Colonic mucosa (tissue), 4 donors: ENCODE data around the gene SETDB1. TPM values are rescaled to one million over a fixed set of nuclear protein-coding genes. Genes with fewer than 3 reads are reported as not detected.

Experiments
- DNase-seq: peaks from one replicate; pipeline ENCODE4 v3.0.0-alpha.2; 2020
- H3K27ac ChIP-seq: fragments of 200-600 bp; one replicate; pipeline ENCODE4 v1.8.0; 2021
- H3K27me3 ChIP-seq: fragments of 200-600 bp; one replicate; pipeline ENCODE4 v1.8.0; 2021
- H3K36me3 ChIP-seq: fragments of 200-600 bp; one replicate; pipeline ENCODE4 v1.8.0; 2021
- H3K4me1 ChIP-seq: fragments of 200-600 bp; one replicate; pipeline ENCODE4 v1.8.0; 2021; ENCODE audit warnings: mild to moderate bottlenecking
- H3K4me3 ChIP-seq: fragments of 200-600 bp; one replicate; pipeline ENCODE4 v1.8.0; 2021
- H3K9ac ChIP-seq, 2 donors: one replicate each; pipeline ENCODE4 v1.7.0; 2013; ENCODE audit warnings: control low read depth in 2 of 2, low read depth in 2 of 2, low read length in 2 of 2
- H3K9me3 ChIP-seq: fragments of 200-600 bp; one replicate; pipeline ENCODE4 v1.8.0; 2021
- intact Hi-C: fragments of 100-400 bp; cut with DNase I; formaldehyde crosslinking; loops from one replicate; pipeline ENCODE4 v1.14.1; 2022
- total RNA-seq, 2 donors: library from RNA; stranded (reverse); fragmentation: NEBNext Ultra II Directional in 1 of 2; extraction: Animal tissue kit (Norgen Biotek cat#: 25700) in 1 of 2; gene quantifications; one replicate each; pipeline ENCODE4 v1.2.1, GENCODE V29; 2021
- TF ChIP-seq, protein P1 (sequence below): fragments of 200-600 bp; IDR thresholded peaks from one replicate; pipeline ENCODE4 v1.8.0; 2022; ENCODE audit warnings: antibody characterized with exemption, mild to moderate bottlenecking
- donor health status: healthy.
- donor health status: DM: no; HTN: no; CAD: no.
- donor health status: DM: no; HTN: no; CAD: no.

SETDB1 gene
- total RNA-seq, 2 donors from 2014 or later: 28.2 to 32.8 TPM

- TF ChIP-seq, protein P1, sequence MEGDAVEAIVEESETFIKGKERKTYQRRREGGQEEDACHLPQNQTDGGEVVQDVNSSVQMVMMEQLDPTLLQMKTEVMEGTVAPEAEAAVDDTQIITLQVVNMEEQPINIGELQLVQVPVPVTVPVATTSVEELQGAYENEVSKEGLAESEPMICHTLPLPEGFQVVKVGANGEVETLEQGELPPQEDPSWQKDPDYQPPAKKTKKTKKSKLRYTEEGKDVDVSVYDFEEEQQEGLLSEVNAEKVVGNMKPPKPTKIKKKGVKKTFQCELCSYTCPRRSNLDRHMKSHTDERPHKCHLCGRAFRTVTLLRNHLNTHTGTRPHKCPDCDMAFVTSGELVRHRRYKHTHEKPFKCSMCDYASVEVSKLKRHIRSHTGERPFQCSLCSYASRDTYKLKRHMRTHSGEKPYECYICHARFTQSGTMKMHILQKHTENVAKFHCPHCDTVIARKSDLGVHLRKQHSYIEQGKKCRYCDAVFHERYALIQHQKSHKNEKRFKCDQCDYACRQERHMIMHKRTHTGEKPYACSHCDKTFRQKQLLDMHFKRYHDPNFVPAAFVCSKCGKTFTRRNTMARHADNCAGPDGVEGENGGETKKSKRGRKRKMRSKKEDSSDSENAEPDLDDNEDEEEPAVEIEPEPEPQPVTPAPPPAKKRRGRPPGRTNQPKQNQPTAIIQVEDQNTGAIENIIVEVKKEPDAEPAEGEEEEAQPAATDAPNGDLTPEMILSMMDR: no peak
- DNase-seq: no peak
These were observed 79.7 kb downstream of the SETDB1 start for GRCh38 chr1:151005729-151006319.

DNA sequence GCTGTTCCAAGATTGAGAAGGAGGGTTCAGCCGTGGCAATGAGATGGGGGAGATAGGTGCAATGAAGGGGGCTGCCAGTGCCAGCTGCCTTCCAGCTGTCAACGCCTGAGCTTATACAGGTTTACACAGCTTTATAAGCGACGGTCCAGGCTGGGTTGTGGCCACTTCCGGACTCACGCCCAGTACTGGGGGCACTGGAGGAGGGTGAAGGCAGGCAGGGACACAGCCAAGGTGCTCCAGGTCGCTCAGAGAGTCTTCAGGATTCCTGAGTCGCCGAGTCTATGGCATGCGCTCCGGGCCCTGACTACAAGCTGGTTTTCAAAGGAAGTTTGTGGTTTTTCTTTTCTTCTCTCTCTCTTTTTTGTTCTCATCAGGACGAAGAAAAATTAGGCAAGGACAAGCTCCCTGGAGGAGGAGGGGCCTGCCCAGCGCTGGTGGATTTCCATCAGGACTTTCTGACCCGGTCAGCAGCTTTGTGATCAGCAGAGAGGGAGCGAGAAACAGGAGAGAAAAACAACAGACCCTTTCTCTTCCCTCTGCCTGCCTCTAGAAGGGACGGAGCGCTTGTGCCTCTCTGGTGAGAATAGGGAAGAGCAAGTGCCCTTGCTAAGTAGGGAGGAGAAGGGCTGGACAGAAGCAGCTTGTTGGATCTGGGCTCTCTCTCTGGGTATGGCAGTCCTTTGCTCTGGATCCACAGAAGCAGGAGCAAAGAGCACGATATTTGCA lies 80.3 kb downstream of the SETDB1 start, which contains the start of gene MINDY1:
Gene MINDY1, minus strand, starts transcription at position 576 of the 726 bp plus-strand sequence. CDS start 4,285 bp downstream, outside the sequence.
- Histone ChIP-seq H3K9ac (peak within 1 kb of the TSS; percentile 82 to 92), H3K27ac (peak within 1 kb of the TSS; percentile 91), H3K9me3 (no peaks in the 10 kb centered on the region), H3K4me3 (peak within 1 kb of the TSS; percentile 56), H3K27me3 (no peaks in the 10 kb centered on the region), H3K36me3 (no peaks in the 10 kb centered on the region), H3K4me1 (peaks cover 10% of the 10 kb centered on the region)
- DNase-seq: peak; percentile 89
- TF ChIP-seq, protein P1: peak; percentile 34
- intact Hi-C loops: loop anchor here (5.0 kb wide), 1 partner anchor 51 kb away; the partner anchor contains the start of gene CDC42SE1

More at GRCh38 chr1:151005729-151006319, 79.7 kb downstream of the SETDB1 start:
- Histone ChIP-seq H3K27ac (peak overlapping the region; percentile 91), H3K27me3 (no peaks in the 10 kb centered on the region), H3K9ac (peak overlapping the region; percentile 82 to 92), H3K9me3 (no peaks in the 10 kb centered on the region), H3K4me1 (peaks cover 10% of the 10 kb centered on the region), H3K36me3 (no peaks in the 10 kb centered on the region), H3K4me3 (peak overlapping the region; percentile 38)
- intact Hi-C loops: loop anchor here (5.0 kb wide), 1 partner anchor 51 kb away; the partner anchor contains the start of gene CDC42SE1

DNA sequence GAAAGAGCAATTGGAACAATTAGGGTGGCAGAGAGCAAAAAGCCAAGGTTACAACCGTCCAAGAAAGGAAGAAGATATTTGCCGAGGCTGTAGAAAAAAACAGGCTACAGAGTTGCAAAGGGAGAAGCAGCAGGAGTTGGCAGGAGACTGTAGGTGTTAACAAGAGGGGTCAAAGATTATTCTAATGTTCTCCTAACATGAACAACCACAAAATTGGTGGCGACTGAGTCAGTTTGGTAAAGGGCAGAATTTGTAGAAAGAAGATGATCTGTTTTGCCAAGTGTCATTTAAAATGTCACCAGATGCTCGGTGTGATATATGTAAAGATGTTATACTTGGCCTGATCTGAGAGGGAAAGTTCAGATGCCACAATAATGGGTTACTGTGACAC lies 81.7 kb downstream of the SETDB1 start:
- Histone ChIP-seq H3K27me3 (no peaks in the 10 kb centered on the region), H3K9me3 (no peaks in the 10 kb centered on the region), H3K9ac (peak overlapping the region; percentile 31 to 92), H3K36me3 (no peaks in the 10 kb centered on the region), H3K4me3 (peak overlapping the region; percentile 56), H3K27ac (peak overlapping the region; percentile 91), H3K4me1 (peaks cover 10% of the 10 kb centered on the region)
- TF ChIP-seq, protein P1: no peak
- intact Hi-C loops: loop anchor here (5.0 kb wide), 1 partner anchor 49 kb away; the partner anchor contains the start of gene CDC42SE1
- no peak for DNase-seq

GRCh38 chr1:151008244-151009205 lies 82.4 kb downstream of the SETDB1 start, which contains the start of gene PRUNE1:
PRUNE1 (plus strand) TSS chr1:151008449; CDS start chr1:151008633, 184 bp downstream.
- intact Hi-C loops: loop anchor here (5.0 kb wide), 1 partner anchor 49 kb away; the partner anchor contains the start of gene CDC42SE1
- Histone ChIP-seq H3K9ac (peak within 1 kb of the TSS; percentile 70 to 92), H3K9me3 (no peaks in the 10 kb centered on the region), H3K27me3 (no peaks in the 10 kb centered on the region), H3K36me3 (no peaks in the 10 kb centered on the region), H3K4me3 (peak within 1 kb of the TSS; percentile 56), H3K27ac (peak within 1 kb of the TSS; percentile 91), H3K4me1 (peaks cover 10% of the 10 kb centered on the region)
- TF ChIP-seq, protein P1: no peak
- DNase-seq: peak; percentile 98
